T-helper 2 cell treated with Interferon-gamma antibody and Interleukin-4, amounts not matched to agents 100 ng/mL and 5 ng/mL, for 36 hours (primary cell): ENCODE results near the gene EPHB2. TPM values are rescaled to one million over a fixed set of nuclear protein-coding genes. Genes with fewer than 3 reads are reported as not detected.

ENCODE experiments used
- intact Hi-C: fragments of 100-400 bp; cut with micrococcal nuclease; formaldehyde crosslinking; loops from one replicate; pipeline ENCODE4 v1.15.1; 2023
- total RNA-seq: library from RNA; stranded (reverse); gene quantifications from 2 replicates; pipeline ENCODE4 v1.2.3, GENCODE V29; 2022

Gene EPHB2
- total RNA-seq, 1 donor from 2014 or later: not detected

DNA sequence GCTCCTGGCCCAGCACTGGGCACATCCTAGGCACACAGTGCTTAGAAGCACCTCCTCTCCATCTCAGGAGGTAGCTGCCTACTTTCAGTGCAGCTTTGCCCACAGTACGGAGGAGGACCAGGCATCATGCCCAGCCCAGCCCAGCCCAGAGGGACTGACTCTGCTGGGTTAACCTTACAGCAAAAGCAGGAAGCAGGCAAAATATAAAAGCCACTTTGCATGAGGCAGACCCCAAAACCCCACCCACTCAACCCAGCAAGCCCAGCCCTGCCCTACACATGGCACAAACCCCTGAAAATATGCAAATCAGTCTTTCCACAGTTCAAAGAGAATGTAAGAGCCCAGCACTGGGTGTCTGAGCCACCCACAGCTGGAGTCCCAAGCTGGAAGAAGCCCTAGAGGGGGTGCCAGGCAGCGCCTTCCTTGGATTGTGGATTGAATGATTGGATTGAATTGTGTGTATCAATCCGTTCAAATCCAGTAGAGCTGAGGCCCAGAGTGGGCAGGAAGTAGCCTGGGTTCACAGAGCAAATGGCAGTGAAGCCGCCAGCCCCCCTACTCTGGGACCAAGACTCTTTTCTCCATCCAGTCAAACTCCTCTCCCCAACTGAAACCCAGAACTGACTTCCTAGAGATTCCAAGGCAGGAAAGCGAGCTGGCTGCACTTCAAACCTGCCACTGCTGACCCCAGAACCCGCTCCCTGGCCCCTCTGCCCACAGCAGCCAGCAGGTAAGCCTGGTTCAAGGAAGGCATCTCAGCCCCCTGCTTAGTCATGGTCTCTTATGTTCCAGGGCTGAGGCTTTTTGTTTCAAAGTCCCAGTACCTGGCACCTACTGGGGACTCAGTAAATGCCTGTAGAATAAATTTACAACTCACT is 144.3 kb downstream of the EPHB2 start:
- intact Hi-C loops: no loop called here

DNA sequence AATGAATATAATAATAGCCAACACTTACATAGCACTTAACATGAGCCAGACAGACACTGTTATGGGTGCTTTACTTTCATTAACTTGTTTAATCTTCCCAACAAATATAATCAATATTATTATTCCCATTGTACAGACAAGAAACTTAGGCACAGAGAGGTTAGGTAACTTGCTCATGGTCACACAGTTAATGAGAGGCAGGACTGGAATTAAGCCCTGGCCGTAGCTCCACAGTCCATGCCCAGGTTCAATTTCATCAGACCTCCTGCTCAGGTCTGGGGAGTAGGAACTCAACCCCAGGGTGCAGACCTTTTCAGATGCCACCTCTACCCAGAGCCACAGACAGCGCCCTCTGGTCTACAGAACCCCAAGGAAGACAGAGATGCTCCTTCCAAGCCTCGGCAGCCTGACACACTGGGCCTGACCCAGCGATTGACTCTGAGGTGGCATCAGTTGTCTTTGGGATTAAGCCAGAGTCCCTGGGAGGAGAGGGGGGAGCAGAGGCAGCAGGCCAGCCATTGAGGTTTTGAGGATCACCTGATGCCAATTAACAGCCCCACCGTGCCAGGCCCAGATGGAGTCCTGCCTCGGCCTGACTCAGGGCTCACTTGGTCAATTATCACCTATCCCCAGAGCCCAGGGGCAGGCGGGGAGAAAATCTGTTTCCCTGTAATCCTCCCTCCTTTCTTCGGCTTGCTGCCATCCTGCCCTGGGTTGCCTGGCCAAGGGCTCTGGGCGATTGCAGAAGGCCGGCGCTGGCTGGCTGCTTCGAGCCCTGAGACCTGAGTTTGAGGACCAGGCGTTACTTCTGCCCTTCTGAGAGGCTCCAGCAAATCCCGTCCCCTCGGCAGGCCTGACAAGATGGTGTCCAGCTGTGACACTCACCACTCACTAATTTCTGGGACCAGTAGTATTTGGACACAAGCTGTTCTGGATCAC is 145.3 kb downstream of the EPHB2 start:
- intact Hi-C loops: no loop called here

GRCh38 chr1:22857661-22858060 is 147.0 kb downstream of the EPHB2 start:
- intact Hi-C loops: no loop called here

DNA sequence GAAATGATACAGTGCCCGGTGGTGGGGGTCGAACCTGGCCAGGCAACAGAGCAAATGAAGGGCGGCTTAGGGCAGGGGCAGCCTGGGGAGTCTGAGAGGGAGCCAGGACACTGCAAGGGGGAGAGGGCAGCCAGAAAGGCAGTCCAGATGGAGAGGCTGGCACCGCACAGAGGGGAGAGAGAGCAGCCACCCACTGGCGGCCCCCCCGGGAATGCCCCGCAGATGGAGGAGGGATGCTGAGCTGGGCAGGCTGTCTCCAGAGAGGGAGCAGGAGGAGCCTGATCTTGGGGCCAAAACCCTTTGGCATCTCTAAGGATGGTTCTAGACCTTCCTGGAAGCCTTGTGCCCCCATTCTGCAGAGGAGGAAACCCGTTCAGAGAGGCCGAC is 149.8 kb downstream of the EPHB2 start:
- intact Hi-C loops: no loop called here

- intact Hi-C loops: no loop called here
These were observed 150.3 kb downstream of the EPHB2 start for GRCh38 chr1:22860883-22861385.

GRCh38 chr1:22861764-22862440 is 151.3 kb downstream of the EPHB2 start:
- intact Hi-C loops: no loop called here

DNA sequence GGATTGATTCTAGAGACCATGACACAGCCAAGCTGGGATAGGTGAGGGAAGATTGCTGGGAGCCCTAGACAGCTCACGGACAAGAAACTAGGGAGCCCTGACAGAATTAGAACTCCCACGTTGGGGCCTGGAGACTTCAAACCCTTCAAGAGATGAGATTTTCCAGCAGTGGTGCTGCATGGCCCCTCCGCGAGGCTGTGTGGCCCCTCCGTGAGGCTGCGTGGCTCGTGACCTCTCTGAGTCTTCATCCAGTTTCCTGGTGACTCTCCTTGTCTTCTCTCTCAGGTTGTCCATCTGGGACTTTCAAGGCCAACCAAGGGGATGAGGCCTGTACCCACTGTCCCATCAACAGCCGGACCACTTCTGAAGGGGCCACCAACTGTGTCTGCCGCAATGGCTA is 152.1 kb downstream of the EPHB2 start:
- intact Hi-C loops: no loop called here

GRCh38 chr1:22863766-22864165 is 153.1 kb downstream of the EPHB2 start:
- intact Hi-C loops: no loop called here

- intact Hi-C loops: no loop called here
These were observed 154.2 kb downstream of the EPHB2 start for GRCh38 chr1:22864886-22865285.

DNA sequence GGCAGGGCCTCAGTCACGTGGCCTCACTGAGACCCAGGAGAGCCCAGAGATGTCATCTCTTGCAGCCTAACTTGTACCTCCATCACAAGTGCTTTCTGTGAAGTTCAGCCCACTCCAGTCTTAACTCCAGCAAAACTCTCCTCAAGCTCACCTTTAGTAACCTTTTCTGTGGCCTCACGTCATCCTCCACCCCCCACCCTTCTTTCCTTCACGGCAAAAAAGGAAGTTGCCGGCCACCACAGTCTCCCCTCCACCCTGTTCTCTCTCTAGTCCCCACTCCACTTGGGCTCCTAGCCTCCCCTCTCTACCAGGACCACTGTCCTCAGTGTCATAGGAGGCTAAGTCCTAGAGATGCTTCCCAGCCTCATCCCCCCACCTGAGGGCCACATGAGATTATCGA is 155.1 kb downstream of the EPHB2 start:
- intact Hi-C loops: no loop called here

GRCh38 chr1:22866868-22867267 is 156.2 kb downstream of the EPHB2 start:
- intact Hi-C loops: no loop called here

DNA sequence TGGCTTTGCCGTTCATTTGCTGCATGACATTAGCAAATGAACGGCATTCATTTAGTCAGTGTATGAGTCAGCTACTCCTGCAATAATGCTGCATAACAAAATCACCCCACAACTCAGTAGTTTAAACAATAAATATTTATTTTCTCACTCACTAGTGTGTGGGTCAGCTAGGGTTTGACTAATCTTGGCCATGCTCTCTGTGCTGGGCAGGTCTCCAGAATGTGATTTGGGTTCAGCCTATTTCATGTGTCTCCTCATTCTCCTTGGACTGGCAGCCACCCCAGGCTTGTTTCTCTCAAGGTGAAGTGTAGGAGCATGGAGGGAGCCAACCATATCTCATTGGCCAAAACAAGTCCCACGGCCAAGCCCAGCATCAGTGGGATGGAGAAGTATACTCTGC is 157.7 kb downstream of the EPHB2 start:
- intact Hi-C loops: no loop called here

- intact Hi-C loops: no loop called here
These were observed 158.7 kb downstream of the EPHB2 start for GRCh38 chr1:22869325-22869724.

GRCh38 chr1:22870201-22870871 is 159.7 kb downstream of the EPHB2 start:
- intact Hi-C loops: no loop called here

DNA sequence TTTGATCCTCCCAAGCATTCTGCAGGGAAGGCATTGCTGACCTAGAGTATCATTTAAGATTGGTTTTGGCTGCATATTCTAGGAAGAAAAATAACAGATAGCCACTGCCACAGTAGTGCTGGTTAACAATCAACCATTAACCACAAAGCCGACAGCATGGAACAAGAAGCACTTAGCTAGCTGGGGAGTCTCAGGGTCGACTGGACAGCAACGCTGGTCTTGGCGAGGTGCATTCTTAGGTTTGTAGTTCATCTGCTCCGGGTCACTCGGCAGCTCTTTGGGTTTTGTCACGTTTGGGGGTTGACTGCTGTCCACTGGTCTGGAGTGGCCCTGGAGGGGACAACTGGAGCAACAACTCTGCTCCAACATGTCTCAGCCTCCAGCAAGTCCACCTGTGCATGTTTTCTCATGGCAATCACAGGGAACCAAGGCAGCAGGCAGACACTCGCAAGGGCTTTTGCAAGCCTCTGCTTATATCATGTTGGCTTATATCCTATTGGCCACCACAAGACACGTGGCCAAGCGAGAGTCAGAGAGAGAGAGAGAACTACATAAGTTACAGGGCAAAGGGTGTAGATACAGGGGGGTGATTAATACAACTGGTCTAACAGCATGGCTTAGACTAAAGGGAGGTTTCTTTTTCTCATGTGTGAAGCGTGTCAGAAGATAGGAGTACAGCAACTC is 162.5 kb downstream of the EPHB2 start:
- intact Hi-C loops: no loop called here

DNA sequence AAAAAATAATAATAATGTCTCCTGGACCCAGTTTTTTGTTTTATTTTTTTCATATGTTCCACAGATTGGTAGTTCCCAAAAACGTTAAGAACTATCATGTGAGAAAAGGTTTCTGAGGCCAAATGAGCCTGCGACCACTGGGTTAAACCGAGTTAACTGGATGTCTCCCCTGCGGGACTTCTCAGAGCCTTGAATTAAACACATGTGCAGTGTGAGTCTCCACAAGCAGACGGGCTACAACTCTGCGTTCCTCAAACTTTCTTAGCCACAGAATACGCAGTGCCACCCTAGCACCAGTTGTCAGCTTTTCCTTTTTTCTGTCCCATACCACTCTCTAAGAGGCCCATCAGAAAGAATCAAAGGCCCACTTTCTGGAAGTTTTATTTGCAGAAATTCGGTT is 164.1 kb downstream of the EPHB2 start:
- intact Hi-C loops: no loop called here

GRCh38 chr1:22875241-22875640 is 164.6 kb downstream of the EPHB2 start:
- intact Hi-C loops: no loop called here

DNA sequence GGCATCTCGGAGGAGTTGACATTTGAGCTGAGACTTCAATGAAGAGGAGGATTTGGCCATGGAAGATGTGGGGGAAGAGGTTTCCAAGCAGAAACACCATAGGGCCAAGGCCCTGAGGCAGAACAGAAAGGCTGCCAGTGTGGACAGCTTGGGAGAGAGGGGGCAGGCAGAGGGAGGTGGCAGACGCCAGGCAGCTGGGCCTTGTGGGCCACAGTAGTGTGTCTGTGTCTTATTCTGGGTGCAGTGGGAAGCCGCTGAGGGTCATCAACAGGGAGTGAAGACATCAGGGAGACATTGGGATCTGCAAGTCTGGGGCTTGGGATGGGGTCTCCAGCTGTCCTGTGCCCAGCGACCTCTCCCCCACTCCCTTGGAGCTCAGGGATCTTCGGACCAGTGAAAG is 165.2 kb downstream of the EPHB2 start:
- intact Hi-C loops: no loop called here

GRCh38 chr1:22876359-22877111 is 165.9 kb downstream of the EPHB2 start:
- intact Hi-C loops: no loop called here
